ENCODE results near the gene CTDSPL. TPM values are rescaled to one million over a fixed set of nuclear protein-coding genes. Genes with fewer than 3 reads are reported as not detected.
A peak's percentile ranks its signal among the peaks of the same experiment; 100 is the strongest.

The CTDSPL gene
- total RNA-seq, 2 donors from 2014 or later, result 27.8 to 30.7 TPM

- Mint-ChIP-seq H3K4me1 (peaks cover 50% of the 10 kb centered on the region), H3K27me3 (ENCODE audit: insufficient read depth) (no peaks in the 10 kb centered on the region), H3K4me3 (peak overlapping the region; percentile 75), H3K36me3 (ENCODE audit: low read depth) (peaks cover 23% of the 10 kb centered on the region), H3K27ac (peak overlapping the region; percentile 86), H3K9me3 (no peaks in the 10 kb centered on the region)
- TF ChIP-seq, protein P1, sequence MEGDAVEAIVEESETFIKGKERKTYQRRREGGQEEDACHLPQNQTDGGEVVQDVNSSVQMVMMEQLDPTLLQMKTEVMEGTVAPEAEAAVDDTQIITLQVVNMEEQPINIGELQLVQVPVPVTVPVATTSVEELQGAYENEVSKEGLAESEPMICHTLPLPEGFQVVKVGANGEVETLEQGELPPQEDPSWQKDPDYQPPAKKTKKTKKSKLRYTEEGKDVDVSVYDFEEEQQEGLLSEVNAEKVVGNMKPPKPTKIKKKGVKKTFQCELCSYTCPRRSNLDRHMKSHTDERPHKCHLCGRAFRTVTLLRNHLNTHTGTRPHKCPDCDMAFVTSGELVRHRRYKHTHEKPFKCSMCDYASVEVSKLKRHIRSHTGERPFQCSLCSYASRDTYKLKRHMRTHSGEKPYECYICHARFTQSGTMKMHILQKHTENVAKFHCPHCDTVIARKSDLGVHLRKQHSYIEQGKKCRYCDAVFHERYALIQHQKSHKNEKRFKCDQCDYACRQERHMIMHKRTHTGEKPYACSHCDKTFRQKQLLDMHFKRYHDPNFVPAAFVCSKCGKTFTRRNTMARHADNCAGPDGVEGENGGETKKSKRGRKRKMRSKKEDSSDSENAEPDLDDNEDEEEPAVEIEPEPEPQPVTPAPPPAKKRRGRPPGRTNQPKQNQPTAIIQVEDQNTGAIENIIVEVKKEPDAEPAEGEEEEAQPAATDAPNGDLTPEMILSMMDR (conservative IDR thresholded peaks at IDR 0.05), result no peak
- Histone ChIP-seq H3K27ac (ENCODE audit: low read depth, low read length) (no peak overlapping the region), H3K4me1 (ENCODE audit: control insufficient read depth, insufficient read depth, low read length) (peaks cover 26% of the 10 kb centered on the region), H3K27me3 (ENCODE audit: control insufficient read depth, insufficient read depth, low read length, poor library complexity, severe bottlenecking) (no peaks in the 10 kb centered on the region), H3K9ac (ENCODE audit: extremely low read depth, low read length, poor library complexity, severe bottlenecking) (no peak overlapping the region), H3K4me3 (ENCODE audit: low read length) (peak overlapping the region; percentile 61), H3K9me3 (ENCODE audit: control insufficient read depth, low read length) (no peaks in the 10 kb centered on the region), H3K36me3 (ENCODE audit: control insufficient read depth, insufficient read depth, low read length) (no peaks in the 10 kb centered on the region)
- 78% methylated on average over 1 of the region's 2 CpGs; no CpG with 5 or more reads in 1 of the 2 experiments for WGBS, 2 experiments (ENCODE audit: insufficient coverage in 1 of 2, insufficient read length in 1 of 2)
- DNase-seq, result no peak
Observed at GRCh38 chr3:37994639-37994972, 132.9 kb downstream of the CTDSPL start.

- H3K27ac Mint-ChIP-seq, result no peak overlapping the region
- peaks cover 25% of the 10 kb centered on the region for H3K36me3 Mint-ChIP-seq (ENCODE audit: low read depth)
- no peak overlapping the region for H3K9ac ChIP-seq (ENCODE audit: extremely low read depth, low read length, poor library complexity, severe bottlenecking)
- no peak overlapping the region for H3K4me3 Mint-ChIP-seq
- WGBS, 2 experiments (ENCODE audit: insufficient coverage in 1 of 2, insufficient read length in 1 of 2), result 91 to 96% methylated on average over 7 to 10 of the region's 10 CpGs
- peaks cover 26% of the 10 kb centered on the region for H3K4me1 ChIP-seq (ENCODE audit: control insufficient read depth, insufficient read depth, low read length)
- H3K27me3 Mint-ChIP-seq (ENCODE audit: insufficient read depth), result no peaks in the 10 kb centered on the region
- peak; percentile 40 for DNase-seq
- no peaks in the 10 kb centered on the region for H3K9me3 ChIP-seq (ENCODE audit: control insufficient read depth, low read length)
- TF ChIP-seq, protein P1 (conservative IDR thresholded peaks at IDR 0.05), result no peak
- no peak overlapping the region for H3K27ac ChIP-seq (ENCODE audit: low read depth, low read length)
- H3K4me1 Mint-ChIP-seq, result peaks cover 41% of the 10 kb centered on the region
- H3K27me3 ChIP-seq (ENCODE audit: control insufficient read depth, insufficient read depth, low read length, poor library complexity, severe bottlenecking), result no peaks in the 10 kb centered on the region
- no peaks in the 10 kb centered on the region for H3K9me3 Mint-ChIP-seq
- H3K4me3 ChIP-seq (ENCODE audit: low read length), result no peak overlapping the region
- H3K36me3 ChIP-seq (ENCODE audit: control insufficient read depth, insufficient read depth, low read length), result no peaks in the 10 kb centered on the region
Observed at GRCh38 chr3:37995652-37996641, 134.3 kb downstream of the CTDSPL start.

DNA sequence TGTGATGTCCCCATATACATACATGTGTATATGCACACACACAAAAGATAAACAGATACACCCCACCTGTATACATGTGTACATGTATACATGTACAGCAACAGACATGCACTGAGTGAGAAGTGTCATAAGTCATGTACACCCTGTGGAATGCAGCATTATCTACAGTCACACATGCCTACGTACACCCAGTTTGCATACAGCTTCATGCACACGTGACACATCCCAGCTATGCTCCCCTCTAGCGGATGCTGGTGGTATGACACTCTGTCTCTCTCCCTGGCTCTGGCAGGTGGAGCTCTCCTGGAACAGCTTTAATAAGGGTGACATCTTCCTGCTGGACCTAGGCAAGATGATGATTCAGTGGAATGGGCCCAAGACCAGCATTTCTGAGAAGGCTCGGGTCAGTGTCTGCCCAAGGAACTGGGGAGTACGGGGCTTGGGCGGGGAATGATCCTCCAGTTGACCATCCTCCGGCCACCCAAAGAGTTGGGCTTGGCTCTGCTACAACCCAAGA, 135.2 kb downstream of the CTDSPL start:
- Mint-ChIP-seq H3K36me3 (ENCODE audit: low read depth) (peaks cover 28% of the 10 kb centered on the region), H3K4me3 (no peak overlapping the region), H3K27me3 (ENCODE audit: insufficient read depth) (no peaks in the 10 kb centered on the region), H3K27ac (no peak overlapping the region), H3K4me1 (peaks cover 41% of the 10 kb centered on the region), H3K9me3 (no peaks in the 10 kb centered on the region)
- peak; percentile 96 for DNase-seq
- Histone ChIP-seq H3K36me3 (ENCODE audit: control insufficient read depth, insufficient read depth, low read length) (no peaks in the 10 kb centered on the region), H3K4me3 (ENCODE audit: low read length) (no peak overlapping the region), H3K9ac (ENCODE audit: extremely low read depth, low read length, poor library complexity, severe bottlenecking) (no peak overlapping the region), H3K4me1 (ENCODE audit: control insufficient read depth, insufficient read depth, low read length) (peaks cover 26% of the 10 kb centered on the region), H3K27ac (ENCODE audit: low read depth, low read length) (no peak overlapping the region), H3K27me3 (ENCODE audit: control insufficient read depth, insufficient read depth, low read length, poor library complexity, severe bottlenecking) (no peaks in the 10 kb centered on the region), H3K9me3 (ENCODE audit: control insufficient read depth, low read length) (no peaks in the 10 kb centered on the region)
- TF ChIP-seq, protein P1 (conservative IDR thresholded peaks at IDR 0.05), result peak; percentile 89
- 55 to 67% methylated on average over 5 to 7 of the region's 7 CpGs for WGBS, 2 experiments (ENCODE audit: insufficient coverage in 1 of 2, insufficient read length in 1 of 2)

All from endodermal cell (in vitro differentiated cells).